Esophagus squamous epithelium (tissue), 5 donors: ENCODE results near the gene DOK4. TPM values are rescaled to one million over a fixed set of nuclear protein-coding genes. Genes with fewer than 3 reads are reported as not detected.

Source experiments
- DNase-seq: peaks from one replicate; lab custom pipeline; 2025; lab: John Stamatoyannopoulos, UW
- H3K27ac ChIP-seq, 4 donors: fragments of 200-600 bp; sonication (generic); one replicate each; pipeline ENCODE4 v1.5.1; 2016 to 2019; ENCODE audit warnings: mild to moderate bottlenecking in 1 of 4
- H3K27me3 ChIP-seq, 4 donors: fragments of 200-600 bp; sonication (generic); 1 replicate in 3 of 4; 2 replicates in 1 of 4; pipeline versions ENCODE4 v1.5.1 to v1.6.0; 2017 to 2021; ENCODE audit warnings: antibody characterized with exemption in 1 of 4
- H3K36me3 ChIP-seq, 3 donors: fragments of 200-600 bp; sonication (generic); one replicate each; pipeline ENCODE4 v1.5.1; 2016 to 2019
- H3K4me1 ChIP-seq, 3 donors: fragments of 200-600 bp; sonication (generic); one replicate each; pipeline ENCODE4 v1.5.1; 2017 to 2019
- H3K4me3 ChIP-seq, 4 donors: fragments of 200-600 bp; sonication (generic); 1 replicate in 3 of 4; 2 replicates in 1 of 4; pipeline ENCODE4 v1.5.1; 2016 to 2019; ENCODE audit warnings: mild to moderate bottlenecking in 2 of 4, moderate library complexity in 1 of 4
- H3K9me3 ChIP-seq, 3 donors: fragments of 200-600 bp; sonication (generic); one replicate each; pipeline ENCODE4 v1.5.1; 2016 to 2019
- CTCF ChIP-seq, 6 experiments: fragments of 450-650 bp in 4 of 6; fragments of 200-600 bp in 2 of 6; sonication (generic) in 2 of 6; IDR thresholded peaks; one replicate each; pipeline ENCODE4 v1.5.1; 2016 to 2019; ENCODE audit warnings: antibody characterized with exemption in 6 of 6, mild to moderate bottlenecking in 4 of 6, moderate library complexity in 4 of 6
- POLR2A ChIP-seq, 4 donors: fragments of 450-650 bp; IDR thresholded peaks; one replicate each; pipeline ENCODE4 v1.6.1; 2017; ENCODE audit warnings: antibody characterized with exemption in 4 of 4, mild to moderate bottlenecking in 4 of 4, moderate library complexity in 3 of 4
- WGBS, 2 donors: methylation state at CpG; one replicate each; pipeline ENCODE4 v1.1.5; 2018; 5-methylcytosine and 5-hydroxymethylcytosine counted together
- intact Hi-C: fragments of 100-400 bp; cut with DNase I; formaldehyde crosslinking; loops from one replicate; pipeline ENCODE4 v1.15.0; 2022
- total RNA-seq, 4 donors: library from RNA; depleted of rRNA; stranded (reverse); fragments of >200 nt; gene quantifications; one replicate each; pipeline ENCODE4 v1.1.0, GENCODE V29; 2016
- donor health status: DM: yes; HTN: yes; CAD: no.

The DOK4 gene
- total RNA-seq, 4 donors from 2014 or later = 20.7 to 42.7 (median 28.8) TPM

- WGBS, 2 donors = 55 to 72% methylated on average over 6 to 8 of the region's 10 CpGs
- peaks cover 13 to 94% (median 43%) of the 10 kb centered on the region in 3 donors for H3K36me3 ChIP-seq
- intact Hi-C loops = loop anchor here (10.0 kb wide), 1 partner anchor 53 kb away; no protein-coding TSS in a partner anchor
- peaks cover 0 to 37% (median 5%) of the 10 kb centered on the region in 3 donors for H3K4me1 ChIP-seq
- H3K27me3 ChIP-seq = no peaks in the 10 kb centered on the region
- no peak for DNase-seq
- no peak overlapping the region for H3K27ac ChIP-seq
- no peaks in the 10 kb centered on the region for H3K9me3 ChIP-seq
- no peak for TF ChIP-seq POLR2A (IDR thresholded peaks at IDR 0.05)
- TF ChIP-seq CTCF (IDR thresholded peaks at IDR 0.05) = no peak
- H3K4me3 ChIP-seq = no peak overlapping the region
These were observed 14.2 kb downstream of the DOK4 start for GRCh38 chr16:57471852-57472664.

GRCh38 chr16:57471209-57471608 lies 15.1 kb downstream of the DOK4 start:
- intact Hi-C loops = loop anchor here (10.0 kb wide), 1 partner anchor 54 kb away; no protein-coding TSS in a partner anchor
- Histone ChIP-seq H3K4me3 (no peak overlapping the region), H3K4me1 (peaks cover 0 to 28% (median 5%) of the 10 kb centered on the region in 3 donors), H3K27me3 (no peaks in the 10 kb centered on the region), H3K9me3 (no peaks in the 10 kb centered on the region), H3K36me3 (peaks cover 13 to 96% (median 48%) of the 10 kb centered on the region in 3 donors), H3K27ac (no peak overlapping the region)
- no peak for DNase-seq
- WGBS, 2 donors = 83 to 100% methylated on average over 1 of the region's 1 CpG
- TF ChIP-seq POLR2A (IDR thresholded peaks at IDR 0.05) (no peak), CTCF (IDR thresholded peaks at IDR 0.05) (no peak)

GRCh38 chr16:57470711-57471110 lies 15.6 kb downstream of the DOK4 start:
- intact Hi-C loops = loop anchor here (10.0 kb wide), 1 partner anchor 54 kb away; no protein-coding TSS in a partner anchor
- peaks cover 13 to 97% (median 53%) of the 10 kb centered on the region in 3 donors for H3K36me3 ChIP-seq
- H3K4me1 ChIP-seq = peaks cover 0 to 23% (median 5%) of the 10 kb centered on the region in 3 donors
- no peaks in the 10 kb centered on the region for H3K9me3 ChIP-seq
- TF ChIP-seq POLR2A (IDR thresholded peaks at IDR 0.05) (no peak), CTCF (IDR thresholded peaks at IDR 0.05) (no peak)
- peak overlapping the region in 2 of 4 donors; percentile 14 to 17 for H3K27ac ChIP-seq
- WGBS, 2 donors = 49 to 50% methylated on average over 6 of the region's 6 CpGs
- H3K4me3 ChIP-seq = no peak overlapping the region
- H3K27me3 ChIP-seq = no peaks in the 10 kb centered on the region
- DNase-seq = no peak

- H3K27ac ChIP-seq = peak overlapping the region in 2 of 4 donors; percentile 14 to 17
- DNase-seq = no peak
- WGBS, 2 donors = 52 to 61% methylated on average over 6 to 7 of the region's 9 CpGs
- peaks cover 13 to 100% (median 55%) of the 10 kb centered on the region in 3 donors for H3K36me3 ChIP-seq
- H3K4me1 ChIP-seq = peaks cover 0 to 27% (median 5%) of the 10 kb centered on the region in 3 donors
- no peak overlapping the region for H3K4me3 ChIP-seq
- intact Hi-C loops = loop anchor here (10.0 kb wide), 1 partner anchor 55 kb away; no protein-coding TSS in a partner anchor
- no peak for TF ChIP-seq POLR2A (IDR thresholded peaks at IDR 0.05)
- no peak for TF ChIP-seq CTCF (IDR thresholded peaks at IDR 0.05)
- no peaks in the 10 kb centered on the region for H3K27me3 ChIP-seq
- no peaks in the 10 kb centered on the region for H3K9me3 ChIP-seq
These were observed 16.3 kb downstream of the DOK4 start for GRCh38 chr16:57469917-57470470.

- no peaks in the 10 kb centered on the region for H3K9me3 ChIP-seq
- intact Hi-C loops = no loop called here
- no peak overlapping the region for H3K4me3 ChIP-seq
- H3K27ac ChIP-seq = no peak overlapping the region
- H3K4me1 ChIP-seq = peaks cover 2 to 36% (median 5%) of the 10 kb centered on the region in 3 donors
- H3K36me3 ChIP-seq = peaks cover 13 to 100% (median 55%) of the 10 kb centered on the region in 3 donors
- TF ChIP-seq CTCF (IDR thresholded peaks at IDR 0.05) (no peak), POLR2A (IDR thresholded peaks at IDR 0.05) (no peak)
- DNase-seq = no peak
- WGBS, 2 donors = 81 to 87% methylated on average over 11 of the region's 11 CpGs
- no peaks in the 10 kb centered on the region for H3K27me3 ChIP-seq
These were observed 17.2 kb downstream of the DOK4 start for GRCh38 chr16:57469046-57469445.
